Heart left ventricle (tissue), 16 donors: Measurements from ENCODE around the gene LTA. TPM values are rescaled to one million over a fixed set of nuclear protein-coding genes. Genes with fewer than 3 reads are reported as not detected.
A peak's percentile ranks its signal among the peaks of the same experiment; 100 is the strongest.

ENCODE experiments used
- ATAC-seq, 4 donors: fragments of 200-7000 bp; cut with Tn5 transposase; one replicate each; pipeline ENCODE4 v1.9.1; 2020 to 2022; ENCODE audit warnings: moderate library complexity in 4 of 4, mild to moderate bottlenecking in 3 of 4, moderate number of reproducible peaks in 1 of 4
- DNase-seq, 5 donors: peaks; one replicate each; pipeline ENCODE4 v3.0.0-alpha.2; 2020
- H3K27ac ChIP-seq, 12 donors: fragments of 200-600 bp; sonication (generic) in 4 of 12; one replicate each; pipeline versions ENCODE4 v1.5.0 to v1.8.0; 2016 to 2022; ENCODE audit warnings: mild to moderate bottlenecking in 2 of 12
- H3K27me3 ChIP-seq, 9 donors: fragments of 200-600 bp; sonication (generic) in 2 of 9; one replicate each; pipeline versions ENCODE4 v1.5.1 to v1.8.0; 2016 to 2022; ENCODE audit warnings: mild to moderate bottlenecking in 3 of 9
- H3K36me3 ChIP-seq, 9 donors: fragments of 200-600 bp; sonication (generic) in 2 of 9; one replicate each; pipeline versions ENCODE4 v1.5.0 to v1.8.0; 2018 to 2022; ENCODE audit warnings: mild to moderate bottlenecking in 2 of 9
- H3K4me1 ChIP-seq, 12 donors: fragments of 200-600 bp; sonication (generic) in 4 of 12; one replicate each; pipeline versions ENCODE4 v1.5.0 to v1.8.0; 2016 to 2022; ENCODE audit warnings: mild to moderate bottlenecking in 3 of 12
- H3K4me3 ChIP-seq, 12 donors: fragments of 200-600 bp; sonication (generic) in 4 of 12; one replicate each; pipeline versions ENCODE4 v1.5.0 to v1.8.0; 2017 to 2022; ENCODE audit warnings: mild to moderate bottlenecking in 9 of 12, moderate library complexity in 4 of 12
- H3K9me3 ChIP-seq, 12 donors: fragments of 200-600 bp; sonication (generic) in 4 of 12; one replicate each; pipeline versions ENCODE4 v1.5.0 to v1.8.0; 2016 to 2022; ENCODE audit warnings: mild to moderate bottlenecking in 1 of 12
- POLR2A ChIP-seq, 2 donors: fragments of 450-650 bp; IDR thresholded peaks; one replicate each; pipeline ENCODE4 v1.6.1; 2017; ENCODE audit warnings: antibody characterized with exemption in 2 of 2, mild to moderate bottlenecking in 2 of 2, moderate library complexity in 2 of 2
- WGBS, 4 donors: extraction: QIAGEN DNeasy Blood & Tissue Kit in 2 of 4; methylation state at CpG; one replicate each; pipeline versions ENCODE4 v1.1.5 to v1.1.7; 2013 to 2018; 5-methylcytosine and 5-hydroxymethylcytosine counted together
- intact Hi-C, 10 donors: fragments of 100-400 bp; cut with DNase I; formaldehyde crosslinking; loops; one replicate each; pipeline versions ENCODE4 v1.11.1 to v1.14.2; 2022
- polyA plus RNA-seq, 2 donors: library from polyadenylated mRNA; stranded (reverse); fragments of 200-250 nt; gene quantifications; one replicate each; pipeline ENCODE4 v1.2.3, GENCODE V29; 2013
- total RNA-seq, 9 donors: library from RNA; depleted of rRNA in 2 of 9; stranded (reverse); fragments of >200 nt in 2 of 9; fragmentation: NEBNext Ultra II Directional in 3 of 9; extraction: Animal tissue kit (Norgen Biotek cat#: 25700) in 3 of 9; gene quantifications; one replicate each; pipeline versions ENCODE4 v1.1.0 to v1.2.4, GENCODE V29; 2016 to 2023
- TF ChIP-seq, protein P1 (sequence below), 12 donors: fragments of 200-600 bp; sonication (generic) in 4 of 12; IDR thresholded peaks; one replicate each; pipeline versions ENCODE4 v1.5.0 to v1.8.0; 2018 to 2022; ENCODE audit warnings: antibody characterized with exemption in 12 of 12, mild to moderate bottlenecking in 5 of 12
- donor health status: ischemic (EF 13 %, LVEDD 7.1; RV severe dilation, severe dysfunction).
- donor health status: healthy with polysubstance abuse.
- donor health status: DM: no; HTN: yes; CAD: no.
- donor health status: DM: no; HTN: no; CAD: no.
- donor health status: ischemic (EF 25% LVEDD 6.9; RV normal size, moderate dysfunction).
- donor health status: ischemic (EF 25% LVEDD 5.7; RV mildly dilated, moderate dysfunction).
- donor health status: healthy.
- donor health status: DM: yes; HTN: yes; CAD: no.
- donor health status: ischemic (EF 35%, LVEDD 5.7; RV mildly dilated, moderate dysfunction).
- donor health status: nonischemic (EF 11% LVEDD 7.7; RV severe dilation, severe dysfunction).
- donor health status: DM: yes; HTN: yes; CAD: no.
- donor health status: PGD.
- donor health status: ischemic (EF 29% LVEDD 5.4; RV normal size, mild dysfunction).
- donor health status: nonischemic (EF 23%, LVEDD 6.1; RV moderate dilation, normal function).

Gene LTA
- total and polyA plus RNA-seq, 11 donors = 0.07 to 0.64 (median 0.18) TPM; not detected in 8

DNA sequence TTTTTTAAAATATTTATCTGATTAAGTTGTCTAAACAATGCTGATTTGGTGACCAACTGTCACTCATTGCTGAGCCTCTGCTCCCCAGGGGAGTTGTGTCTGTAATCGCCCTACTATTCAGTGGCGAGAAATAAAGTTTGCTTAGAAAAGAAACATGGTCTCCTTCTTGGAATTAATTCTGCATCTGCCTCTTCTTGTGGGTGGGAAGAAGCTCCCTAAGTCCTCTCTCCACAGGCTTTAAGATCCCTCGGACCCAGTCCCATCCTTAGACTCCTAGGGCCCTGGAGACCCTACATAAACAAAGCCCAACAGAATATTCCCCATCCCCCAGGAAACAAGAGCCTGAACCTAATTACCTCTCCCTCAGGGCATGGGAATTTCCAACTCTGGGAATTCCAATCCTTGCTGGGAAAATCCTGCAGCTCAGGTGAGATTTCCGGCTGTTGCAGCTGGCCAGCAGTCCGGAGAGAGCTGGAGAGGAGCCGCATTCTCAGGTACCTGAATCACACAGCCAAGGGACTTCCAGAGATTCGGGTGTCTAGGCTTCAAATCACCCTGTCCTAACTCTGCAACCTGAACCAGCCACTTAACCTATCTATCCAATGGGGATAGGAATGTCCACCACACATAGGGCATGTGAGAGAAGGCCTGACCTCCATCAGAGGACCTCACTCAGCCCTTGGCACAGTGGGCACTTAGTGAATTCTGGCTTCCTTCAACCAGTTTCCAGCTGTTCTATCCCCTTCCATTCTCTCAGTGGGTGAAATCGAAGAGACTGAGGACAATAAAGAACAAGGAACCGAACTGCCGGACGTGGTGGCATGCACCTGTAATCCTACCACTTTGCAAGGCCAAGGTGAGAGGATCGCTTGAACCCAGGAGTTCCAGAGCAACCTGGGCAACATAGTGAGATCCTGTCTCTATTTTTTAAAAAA is 6.4 kb downstream of the LTA start:
- peak overlapping the region in 1 of 12 donors; percentile 74 for H3K4me3 ChIP-seq
- H3K27me3 ChIP-seq = no peaks in the 10 kb centered on the region
- peaks cover 0 to 72% (median 16%) of the 10 kb centered on the region in 12 donors for H3K4me1 ChIP-seq
- H3K36me3 ChIP-seq = peaks cover 0 to 10% (median 0%) of the 10 kb centered on the region in 9 donors
- intact Hi-C loops = no loop called here
- 70 to 81% (median 75%) methylated on average over 12 of the region's 12 CpGs for WGBS, 4 donors
- TF ChIP-seq, protein P1, sequence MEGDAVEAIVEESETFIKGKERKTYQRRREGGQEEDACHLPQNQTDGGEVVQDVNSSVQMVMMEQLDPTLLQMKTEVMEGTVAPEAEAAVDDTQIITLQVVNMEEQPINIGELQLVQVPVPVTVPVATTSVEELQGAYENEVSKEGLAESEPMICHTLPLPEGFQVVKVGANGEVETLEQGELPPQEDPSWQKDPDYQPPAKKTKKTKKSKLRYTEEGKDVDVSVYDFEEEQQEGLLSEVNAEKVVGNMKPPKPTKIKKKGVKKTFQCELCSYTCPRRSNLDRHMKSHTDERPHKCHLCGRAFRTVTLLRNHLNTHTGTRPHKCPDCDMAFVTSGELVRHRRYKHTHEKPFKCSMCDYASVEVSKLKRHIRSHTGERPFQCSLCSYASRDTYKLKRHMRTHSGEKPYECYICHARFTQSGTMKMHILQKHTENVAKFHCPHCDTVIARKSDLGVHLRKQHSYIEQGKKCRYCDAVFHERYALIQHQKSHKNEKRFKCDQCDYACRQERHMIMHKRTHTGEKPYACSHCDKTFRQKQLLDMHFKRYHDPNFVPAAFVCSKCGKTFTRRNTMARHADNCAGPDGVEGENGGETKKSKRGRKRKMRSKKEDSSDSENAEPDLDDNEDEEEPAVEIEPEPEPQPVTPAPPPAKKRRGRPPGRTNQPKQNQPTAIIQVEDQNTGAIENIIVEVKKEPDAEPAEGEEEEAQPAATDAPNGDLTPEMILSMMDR (IDR thresholded peaks at IDR 0.05) = no peak
- no peak for TF ChIP-seq POLR2A (IDR thresholded peaks at IDR 0.05)
- H3K9me3 ChIP-seq = no peaks in the 10 kb centered on the region
- H3K27ac ChIP-seq = peak overlapping the region in 1 of 12 donors; percentile 42
- ATAC-seq = no peak
- no peak for DNase-seq

DNA sequence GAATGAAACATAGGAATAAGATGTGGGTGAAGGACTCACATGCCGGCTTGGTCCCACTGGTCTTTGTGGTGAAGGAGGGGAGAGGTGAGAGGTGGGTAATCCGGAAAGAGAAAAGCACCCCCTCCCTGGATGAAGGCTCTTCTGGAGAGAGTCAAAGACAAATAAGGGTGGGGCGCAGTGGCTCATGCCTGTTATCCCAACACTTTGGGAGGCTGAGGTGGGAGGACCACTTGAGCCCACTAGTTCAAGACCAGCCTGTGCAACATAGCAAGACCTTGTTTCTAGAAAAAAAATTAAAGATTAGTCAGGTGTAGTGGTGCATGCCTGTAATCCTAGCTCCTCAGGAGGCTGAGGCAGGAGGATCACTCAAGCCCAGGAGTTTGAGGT is 7.0 kb downstream of the LTA start:
- peak overlapping the region in 1 of 12 donors; percentile 92 for H3K27ac ChIP-seq
- no peak overlapping the region for H3K4me3 ChIP-seq
- 89 to 96% (median 93%) methylated on average over 3 of the region's 3 CpGs for WGBS, 4 donors

DNA sequence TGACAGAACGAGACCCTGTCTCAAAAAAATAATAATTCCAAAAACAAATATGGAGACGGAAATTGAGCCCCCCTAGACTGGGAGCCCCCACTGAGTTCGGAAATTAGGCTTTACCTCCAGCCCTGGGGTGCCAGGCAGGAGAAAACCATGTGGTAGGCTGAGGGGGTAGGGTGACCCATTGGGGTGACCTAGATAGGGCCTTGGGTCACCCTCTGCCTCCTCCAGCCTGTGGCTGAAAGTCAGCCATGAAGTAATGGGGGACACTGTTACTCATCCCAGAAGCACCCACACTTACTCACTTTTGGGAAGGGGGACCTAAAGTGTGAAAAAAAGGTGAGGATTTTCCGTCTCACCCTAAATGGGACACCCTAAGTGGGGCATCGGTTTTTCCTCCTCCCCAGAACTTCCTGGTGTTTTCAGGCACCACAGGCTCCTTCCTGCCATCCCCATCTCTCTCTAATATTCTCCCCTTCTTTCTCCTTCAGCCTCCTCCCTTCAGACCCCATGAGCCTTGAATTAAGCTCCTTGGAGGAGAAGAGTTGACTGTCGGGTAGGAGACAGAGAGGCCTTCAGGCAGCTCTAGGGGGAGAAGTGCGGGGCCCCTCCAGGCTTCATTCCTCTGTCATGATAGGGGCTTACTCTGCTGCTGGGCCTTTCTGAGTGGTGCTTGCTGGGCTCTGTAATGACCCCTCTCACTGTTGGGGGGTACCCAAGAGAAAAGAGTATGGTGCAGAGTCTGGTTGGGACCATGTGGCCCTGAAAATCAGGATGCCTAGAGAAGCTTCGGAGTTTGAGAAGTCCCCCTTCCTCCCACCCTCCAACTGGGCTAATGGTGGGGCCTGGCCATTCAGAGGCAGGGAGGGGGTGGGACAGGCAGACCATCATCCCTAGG is 7.7 kb downstream of the LTA start:
- H3K27me3 ChIP-seq = no peaks in the 10 kb centered on the region
- intact Hi-C loops = loop anchor here (1.0 to 5.0 kb wide), 5 partner anchors 19 to 33 kb away; partner anchors contain the start of genes ATP6V1G2 (in 9 of the 10) and NFKBIL1 (in 9 of the 10)
- no peak for DNase-seq
- TF ChIP-seq POLR2A (IDR thresholded peaks at IDR 0.05) = no peak
- peaks cover 0 to 10% (median 0%) of the 10 kb centered on the region in 9 donors for H3K36me3 ChIP-seq
- WGBS, 4 donors = 89 to 96% (median 93%) methylated on average over 8 of the region's 8 CpGs
- no peaks in the 10 kb centered on the region for H3K9me3 ChIP-seq
- ATAC-seq = no peak
- peak overlapping the region in 1 of 12 donors; percentile 92 for H3K27ac ChIP-seq
- H3K4me3 ChIP-seq = peak overlapping the region in 3 of 12 donors; percentile 76 to 96 (median 85)
- H3K4me1 ChIP-seq = peaks cover 0 to 78% (median 16%) of the 10 kb centered on the region in 12 donors

More for the DNA sequence above, 7.0 kb downstream of the LTA start:
- TF ChIP-seq POLR2A (IDR thresholded peaks at IDR 0.05) = no peak
- TF ChIP-seq, protein P1 (IDR thresholded peaks at IDR 0.05) = no peak
- DNase-seq (no peak), ATAC-seq (no peak)
- intact Hi-C loops = no loop called here
- Histone ChIP-seq H3K27me3 (no peaks in the 10 kb centered on the region), H3K9me3 (no peaks in the 10 kb centered on the region), H3K4me1 (peaks cover 0 to 78% (median 16%) of the 10 kb centered on the region in 12 donors), H3K36me3 (peaks cover 0 to 10% (median 0%) of the 10 kb centered on the region in 9 donors)

DNA sequence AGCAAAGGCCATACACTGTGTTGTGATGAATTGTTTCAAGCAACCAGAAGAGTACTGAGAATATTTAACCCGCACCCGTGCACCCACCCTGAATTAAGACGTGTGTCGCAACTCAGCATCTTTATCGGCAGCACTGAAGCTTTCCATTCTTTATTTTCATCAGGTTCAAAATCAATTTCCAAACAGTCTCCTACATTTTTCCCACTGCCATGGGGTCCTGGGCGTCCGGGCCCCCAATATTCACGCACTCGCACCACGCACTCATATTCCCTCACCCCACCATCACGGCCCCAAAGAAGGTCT is 8.3 kb downstream of the LTA start:
- intact Hi-C loops = loop anchor here (1.0 to 5.0 kb wide), 5 partner anchors 18 to 34 kb away; partner anchors contain the start of genes ATP6V1G2 (in 9 of the 10) and NFKBIL1 (in 9 of the 10)
- DNase-seq (no peak), ATAC-seq (no peak)
- no peaks in the 10 kb centered on the region for H3K27me3 ChIP-seq
- no peaks in the 10 kb centered on the region for H3K9me3 ChIP-seq
- peaks cover 0 to 78% (median 15%) of the 10 kb centered on the region in 12 donors for H3K4me1 ChIP-seq
- H3K27ac ChIP-seq = peak overlapping the region in 11 of 12 donors; percentile 84 to 95 (median 85)
- 40 to 45% (median 41%) methylated on average over 11 of the region's 11 CpGs for WGBS, 4 donors
- H3K4me3 ChIP-seq = peak overlapping the region; percentile 67 to 98 (median 84)
- H3K36me3 ChIP-seq = peaks cover 0 to 10% (median 0%) of the 10 kb centered on the region in 9 donors
- no peak for TF ChIP-seq POLR2A (IDR thresholded peaks at IDR 0.05)
